Endodermal cell (in vitro differentiated cells): ENCODE measurements around the gene COLQ. TPM values are rescaled to one million over a fixed set of nuclear protein-coding genes. Genes with fewer than 3 reads are reported as not detected.
A peak's percentile ranks its signal among the peaks of the same experiment; 100 is the strongest.
"Not testable (repeated sequence)": the region's sequence is repeated elsewhere in the genome, so short reads cannot be mapped to it uniquely, and the experiment has no call there.

ENCODE experiments used
- DNase-seq: peaks from one replicate; pipeline ENCODE4 v3.0.0-alpha.2; 2017
- H3K27ac ChIP-seq: 2 replicates; pipeline ENCODE4 v1.5.1; 2013; ENCODE audit warnings: mild to moderate bottlenecking, low read depth, low read length, moderate library complexity
- H3K27me3 ChIP-seq: 2 replicates; pipeline ENCODE4 v1.6.1; 2013; ENCODE audit warnings: mild to moderate bottlenecking, low read length, moderate library complexity; ENCODE audit not compliant: insufficient read depth, control insufficient read depth, poor library complexity, severe bottlenecking
- H3K36me3 ChIP-seq: 2 replicates; pipeline ENCODE4 v1.7.0; 2013; ENCODE audit warnings: mild to moderate bottlenecking, low read length, moderate library complexity; ENCODE audit not compliant: control insufficient read depth, insufficient read depth
- H3K4me1 ChIP-seq: one replicate; pipeline ENCODE4 v1.7.0; 2013; ENCODE audit warnings: low read length; ENCODE audit not compliant: control insufficient read depth, insufficient read depth
- H3K4me3 ChIP-seq: 2 replicates; pipeline ENCODE4 v1.5.1; 2013; ENCODE audit warnings: mild to moderate bottlenecking, low read length, moderate library complexity
- H3K9ac ChIP-seq: 2 replicates; pipeline ENCODE4 v1.6.1; 2013; ENCODE audit warnings: mild to moderate bottlenecking, low read length, moderate library complexity; ENCODE audit not compliant: poor library complexity, severe bottlenecking; ENCODE audit errors: extremely low read depth
- H3K9me3 ChIP-seq: 2 replicates; pipeline ENCODE4 v1.6.1; 2013; ENCODE audit warnings: mild to moderate bottlenecking, low read length, moderate library complexity; ENCODE audit not compliant: control insufficient read depth
- H3K27ac Mint-ChIP-seq: 2 replicates; pipeline ENCODE4 v1.8.0; 2020; ENCODE audit warnings: mixed read lengths
- H3K27me3 Mint-ChIP-seq: 2 replicates; pipeline ENCODE4 v1.8.0; 2021; ENCODE audit warnings: mild to moderate bottlenecking, mixed read lengths; ENCODE audit not compliant: insufficient read depth
- H3K36me3 Mint-ChIP-seq: 2 replicates; pipeline ENCODE4 v1.8.0; 2020; ENCODE audit warnings: low read depth, mixed read lengths
- H3K4me1 Mint-ChIP-seq: 2 replicates; pipeline ENCODE4 v1.8.0; 2020; ENCODE audit warnings: mixed read lengths
- H3K4me3 Mint-ChIP-seq: 2 replicates; pipeline ENCODE4 v1.8.0; 2020; ENCODE audit warnings: mild to moderate bottlenecking, moderate library complexity, mixed read lengths
- H3K9me3 Mint-ChIP-seq: 2 replicates; pipeline ENCODE4 v1.8.0; 2020; ENCODE audit warnings: mild to moderate bottlenecking, mixed read lengths
- CTCF ChIP-seq: fragments of 200-600 bp; sonication (generic); conservative IDR thresholded peaks from 2 replicates; pipeline ENCODE4 v1.5.0; 2021; ENCODE audit warnings: antibody characterized with exemption, mild to moderate bottlenecking
- WGBS, 2 experiments: methylation state at CpG; one replicate each; pipeline versions ENCODE4 v1.1.5 to v1.1.7; 2013; ENCODE audit warnings: missing lambda C conversion rate in 2 of 2, mixed read lengths in 1 of 2; ENCODE audit not compliant: insufficient coverage in 1 of 2, insufficient read length in 1 of 2; 5-methylcytosine and 5-hydroxymethylcytosine counted together
- total RNA-seq, 2 donors: library from RNA; stranded (reverse); fragmentation: NEBNext Ultra II Directional in 1 of 2; extraction: Animal tissue kit (Norgen Biotek cat#: 25700) in 1 of 2; gene quantifications; 2 replicates in 1 of 2; 3 replicates in 1 of 2; pipeline ENCODE4 v1.2.1, GENCODE V29; 2021

The COLQ gene
- total RNA-seq, 2 donors from 2014 or later = 3.1 to 7.3 TPM

GRCh38 chr3:15426579-15427118 is 94.9 kb downstream of the COLQ start:
- Mint-ChIP-seq H3K4me1 (peaks cover 24% of the 10 kb centered on the region), H3K27ac (peak overlapping the region; percentile 98), H3K36me3 (peaks cover 33% of the 10 kb centered on the region), H3K27me3 (no peaks in the 10 kb centered on the region), H3K4me3 (peak overlapping the region; percentile 99), H3K9me3 (no peaks in the 10 kb centered on the region)
- Histone ChIP-seq H3K9me3 (no peaks in the 10 kb centered on the region), H3K4me3 (peak overlapping the region; percentile 96), H3K27me3 (no peaks in the 10 kb centered on the region), H3K27ac (no peak overlapping the region), H3K4me1 (no peaks in the 10 kb centered on the region), H3K36me3 (peaks cover 38% of the 10 kb centered on the region), H3K9ac (peak overlapping the region; percentile 72)
- TF ChIP-seq CTCF = no peak
- DNase-seq = no peak
- 53 to 54% methylated on average over 14 to 16 of the region's 16 CpGs for WGBS, 2 experiments

GRCh38 chr3:15420871-15421270 is 100.6 kb downstream of the COLQ start:
- Histone ChIP-seq H3K4me3 (no peak overlapping the region), H3K9me3 (no peaks in the 10 kb centered on the region), H3K27ac (no peak overlapping the region), H3K27me3 (no peaks in the 10 kb centered on the region), H3K9ac (no peak overlapping the region), H3K4me1 (no peaks in the 10 kb centered on the region), H3K36me3 (peaks cover 75% of the 10 kb centered on the region)
- H3K9me3 Mint-ChIP-seq = no peaks in the 10 kb centered on the region
- no peak overlapping the region for H3K27ac Mint-ChIP-seq
- peaks cover 39% of the 10 kb centered on the region for H3K36me3 Mint-ChIP-seq
- H3K27me3 Mint-ChIP-seq = no peaks in the 10 kb centered on the region
- no peak overlapping the region for H3K4me3 Mint-ChIP-seq
- 93 to 94% methylated on average over 4 of the region's 4 CpGs for WGBS, 2 experiments
- DNase-seq = no peak
- no peak for TF ChIP-seq CTCF
- peaks cover 3% of the 10 kb centered on the region for H3K4me1 Mint-ChIP-seq

- H3K27ac Mint-ChIP-seq, H3K4me3 Mint-ChIP-seq, H3K9me3 Mint-ChIP-seq, H3K27ac ChIP-seq, H3K27me3 ChIP-seq, H3K4me1 ChIP-seq, H3K9ac ChIP-seq, DNase-seq, H3K4me1 Mint-ChIP-seq, H3K27me3 Mint-ChIP-seq, H3K4me3 ChIP-seq, H3K9me3 ChIP-seq: not testable (repeated sequence)
- H3K36me3 ChIP-seq = peaks cover 54% of the 10 kb centered on the region
- peaks cover 53% of the 10 kb centered on the region for H3K36me3 Mint-ChIP-seq
- WGBS, 2 experiments = 92 to 93% methylated on average over 6 to 7 of the region's 7 CpGs
Measured at GRCh38 chr3:15410966-15411365, 110.5 kb downstream of the COLQ start.

- WGBS, 2 experiments = 89% methylated on average over 2 of the region's 2 CpGs; no CpG with 5 or more reads in 1 of the 2 experiments
Measured at GRCh38 chr3:15409774-15410173, 111.7 kb downstream of the COLQ start.

More at GRCh38 chr3:15409774-15410173, 111.7 kb downstream of the COLQ start:
- Histone ChIP-seq H3K4me1 (no peaks in the 10 kb centered on the region), H3K27me3 (no peaks in the 10 kb centered on the region), H3K27ac (no peak overlapping the region), H3K9me3 (no peaks in the 10 kb centered on the region), H3K9ac (no peak overlapping the region), H3K4me3 (no peak overlapping the region), H3K36me3 (peaks cover 42% of the 10 kb centered on the region)
- Mint-ChIP-seq H3K9me3 (no peaks in the 10 kb centered on the region), H3K36me3 (peaks cover 41% of the 10 kb centered on the region), H3K27ac (no peak overlapping the region), H3K27me3 (no peaks in the 10 kb centered on the region), H3K4me3 (no peak overlapping the region), H3K4me1 (no peaks in the 10 kb centered on the region)
- no peak for DNase-seq
- no peak for TF ChIP-seq CTCF
